GM12874 (cell line): Measurements from ENCODE around the gene ATG5.

Experiments used
- CTCF ChIP-seq: IDR thresholded peaks from 2 replicates; pipeline ENCODE4 v1.5.1; 2011; ENCODE audit warnings: low read depth, mild to moderate bottlenecking, control low read depth, low read length, moderate library complexity; ENCODE audit not compliant: insufficient read depth

ATG5 gene

GRCh38 chr6:106243261-106243660 lies 82.3 kb downstream of the ATG5 start:
- TF ChIP-seq CTCF = no peak

GRCh38 chr6:106241498-106241897 lies 84.1 kb downstream of the ATG5 start:
- TF ChIP-seq CTCF = no peak

- TF ChIP-seq CTCF = no peak
Observed at GRCh38 chr6:106237286-106237685, 88.3 kb downstream of the ATG5 start.

- no peak for TF ChIP-seq CTCF
Observed at GRCh38 chr6:106227612-106228507, 97.7 kb downstream of the ATG5 start.

DNA sequence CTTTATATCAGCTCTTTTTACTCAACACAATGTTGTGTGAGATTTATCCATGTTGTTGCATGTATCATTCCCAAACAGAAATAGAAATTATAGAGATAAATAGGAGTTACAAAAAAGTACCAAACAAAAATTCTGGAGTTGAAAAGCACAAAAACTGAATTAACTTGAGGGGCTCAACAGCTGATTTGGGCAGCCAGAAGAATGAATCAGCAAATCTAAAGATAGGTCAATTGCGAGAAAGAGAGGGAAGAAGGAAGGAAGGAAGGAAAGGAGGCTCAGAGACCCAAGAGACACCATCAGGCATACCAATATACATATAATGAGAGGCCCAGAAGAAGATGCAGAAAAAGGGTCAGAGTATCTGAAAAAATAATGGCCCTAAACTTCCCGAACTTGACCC lies 98.9 kb downstream of the ATG5 start:
- TF ChIP-seq CTCF = no peak

DNA sequence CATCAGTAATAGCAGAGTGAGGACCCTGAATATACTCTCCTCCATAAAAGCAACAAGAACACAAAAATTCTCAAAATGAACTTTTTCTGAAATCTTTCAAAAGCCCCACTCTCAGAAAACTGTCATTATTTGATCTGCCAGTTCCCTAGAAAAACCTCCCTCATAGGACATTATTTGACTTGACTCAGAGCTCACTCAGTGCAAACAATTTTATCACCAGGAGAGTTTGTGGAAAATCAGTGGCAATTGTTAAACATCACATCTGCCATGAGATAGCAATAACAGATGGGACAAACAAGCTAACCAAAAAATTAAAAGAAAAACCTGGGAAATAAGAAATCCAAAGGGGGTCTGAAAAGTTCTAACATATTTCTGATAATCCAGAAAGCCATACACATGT lies 100.0 kb downstream of the ATG5 start:
- TF ChIP-seq CTCF = no peak

DNA sequence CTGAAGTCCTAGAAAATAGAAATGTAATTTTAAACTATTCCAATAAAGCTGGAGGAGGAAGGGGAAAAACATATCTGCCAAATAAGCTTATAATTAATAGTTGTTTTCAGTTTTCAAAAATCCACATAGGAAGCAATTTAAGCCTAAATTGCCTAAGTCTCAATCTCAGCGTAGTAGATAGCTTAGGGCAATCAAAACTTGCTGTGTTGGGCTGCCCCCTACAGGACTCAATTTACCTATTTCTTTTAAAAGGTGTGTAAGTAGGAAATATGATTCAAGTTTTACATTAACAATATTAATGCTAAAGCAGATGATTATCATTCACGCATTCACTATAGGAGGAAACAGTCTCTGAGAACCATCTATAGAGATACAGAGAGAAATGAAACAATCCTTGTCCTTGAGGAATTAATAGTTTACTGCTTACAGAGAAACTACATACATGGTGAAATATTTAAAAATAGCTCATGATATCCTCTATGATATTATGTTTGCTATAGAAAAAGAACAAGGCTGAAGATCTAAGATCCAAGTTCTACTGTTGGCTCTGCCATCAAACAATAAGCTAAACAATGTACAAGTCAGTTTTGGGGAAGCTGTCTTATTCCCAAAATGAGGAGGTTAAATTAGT lies 102.1 kb downstream of the ATG5 start:
- TF ChIP-seq CTCF = peak; percentile 44; the same call in 1 of the 2 replicates
